H1 (cell line): Measurements from ENCODE around the gene ZBTB16. TPM values are rescaled to one million over a fixed set of nuclear protein-coding genes. Genes with fewer than 3 reads are reported as not detected.

ENCODE experiments used
- CTCF ChIA-PET: fragments of 300-600 bp; sonication (Branson Sonifier 250); formaldehyde crosslinking; loops from one replicate; lab custom pipeline; 2021; ENCODE audit not compliant: partially characterized antibody; lab: Charles Lee
- POLR2A ChIA-PET: fragments of 300-600 bp; sonication (Branson Sonifier 250); formaldehyde crosslinking; loops from one replicate; lab custom pipeline; 2021; ENCODE audit warnings: inconsistent platforms; ENCODE audit not compliant: partially characterized antibody; lab: Charles Lee
- DNase-seq, 2 experiments: peaks; one replicate each; pipeline versions ENCODE4 v3.0.0 to v3.0.0-alpha.2; 2010 to 2022; ENCODE audit warnings: low spot score in 2 of 2, low read depth in 1 of 2, mixed read lengths in 1 of 2
- FAIRE-seq: peaks from 2 replicates; lab custom pipeline; 2011; peaks lifted over from hg19 to GRCh38; lab: Jason Lieb, UNC
- H2AFZ ChIP-seq: 2 replicates; pipeline ENCODE4 v1.8.1; 2012; ENCODE audit warnings: low read length, inconsistent platforms
- H2AK5ac ChIP-seq: 2 replicates; pipeline ENCODE4 v1.6.1; 2013; ENCODE audit warnings: low read depth, low read length
- H2BK120ac ChIP-seq: replicated peaks from 2 replicates; pipeline ENCODE3; 2013; ENCODE audit warnings: low read depth, low read length, inconsistent platforms
- H2BK12ac ChIP-seq: 2 replicates; pipeline ENCODE4 v1.6.1; 2013; ENCODE audit warnings: low read depth, low read length
- H2BK15ac ChIP-seq: 2 replicates; pipeline ENCODE4 v1.6.1; 2013; ENCODE audit warnings: low read length
- H2BK20ac ChIP-seq: 2 replicates; pipeline ENCODE4 v1.6.1; 2013; ENCODE audit warnings: low read length
- H2BK5ac ChIP-seq: 2 replicates; pipeline ENCODE4 v1.6.1; 2013; ENCODE audit warnings: low read depth, low read length
- H3K14ac ChIP-seq: 2 replicates; pipeline ENCODE4 v1.6.1; 2013; ENCODE audit warnings: inconsistent platforms; ENCODE audit not compliant: insufficient read length
- H3K18ac ChIP-seq: 2 replicates; pipeline ENCODE4 v1.6.1; 2013; ENCODE audit warnings: low read length; ENCODE audit errors: extremely low read depth
- H3K23ac ChIP-seq: 2 replicates; pipeline ENCODE4 v1.6.1; 2013; ENCODE audit warnings: inconsistent platforms; ENCODE audit not compliant: insufficient read length
- H3K23me2 ChIP-seq: 2 replicates; pipeline ENCODE4 v1.6.1; 2013; ENCODE audit warnings: low read depth, low read length
- H3K27ac ChIP-seq: 2 replicates; pipeline ENCODE4 v1.6.1; 2011; ENCODE audit warnings: low read depth, low read length, inconsistent platforms
- H3K27me3 ChIP-seq, 4 experiments: replicated peaks in 1 of 4; 1 replicate in 1 of 4; 2 replicates in 3 of 4; pipeline versions ENCODE4 v1.6.1 to v1.8.1; 2011 to 2013; ENCODE audit warnings: low read length in 3 of 4, mild to moderate bottlenecking in 3 of 4, inconsistent platforms in 2 of 4, mixed read lengths in 2 of 4, moderate library complexity in 1 of 4; ENCODE audit not compliant: control insufficient read depth in 3 of 4, insufficient read depth in 3 of 4; ENCODE audit errors: extremely low read depth in 1 of 4
- H3K36me3 ChIP-seq, 4 experiments: 2 replicates each; pipeline versions ENCODE4 v1.6.1 to v1.8.1; 2011 to 2013; ENCODE audit warnings: mild to moderate bottlenecking in 4 of 4, low read length in 3 of 4, moderate library complexity in 2 of 4, control low read depth in 1 of 4, inconsistent platforms in 1 of 4; ENCODE audit not compliant: insufficient read depth in 4 of 4, control insufficient read depth in 2 of 4
- H3K4ac ChIP-seq: replicated peaks from 2 replicates; pipeline ENCODE3; 2013; ENCODE audit warnings: low read length, low read depth, mixed read lengths, inconsistent platforms; ENCODE audit not compliant: insufficient read length
- H3K4me1 ChIP-seq, 4 experiments: replicated peaks in 1 of 4; 1 replicate in 1 of 4; 2 replicates in 3 of 4; pipeline versions ENCODE4 v1.6.1 to v1.8.1; 2011 to 2013; ENCODE audit warnings: low read length in 3 of 4, inconsistent platforms in 2 of 4, mixed read lengths in 1 of 4; ENCODE audit not compliant: insufficient read depth in 4 of 4, control insufficient read depth in 3 of 4
- H3K4me2 ChIP-seq, 2 experiments: 2 replicates each; pipeline versions ENCODE4 v1.6.1 to v1.8.1; 2011 to 2013; ENCODE audit warnings: low read depth in 2 of 2, low read length in 2 of 2, control low read depth in 1 of 2, inconsistent platforms in 1 of 2, mild to moderate bottlenecking in 1 of 2; ENCODE audit not compliant: insufficient read depth in 1 of 2
- H3K4me3 ChIP-seq, 4 experiments: fragments of 200-600, 300-600 bp in 1 of 4; sonication (generic), shearing (Covaris generic), sonication (Bioruptor Twin) in 1 of 4; 2 replicates each; pipeline versions ENCODE4 v1.5.1 to v1.8.1; 2011 to 2016; ENCODE audit warnings: low read length in 4 of 4, low read depth in 3 of 4, control low read depth in 2 of 4, inconsistent platforms in 2 of 4, mild to moderate bottlenecking in 2 of 4, mixed read lengths in 1 of 4, moderate library complexity in 1 of 4; ENCODE audit not compliant: insufficient read depth in 2 of 4; ENCODE audit errors: extremely low read depth in 1 of 4
- H3K56ac ChIP-seq: replicated peaks from 2 replicates; pipeline ENCODE3; 2013; ENCODE audit warnings: low read depth, mild to moderate bottlenecking, mixed read lengths, low read length, inconsistent platforms; ENCODE audit not compliant: insufficient read length
- H3K79me1 ChIP-seq: 2 replicates; pipeline ENCODE4 v1.6.1; 2013; ENCODE audit warnings: low read depth, low read length, control low read depth
- H3K79me2 ChIP-seq, 2 experiments: 2 replicates each; pipeline versions ENCODE4 v1.6.1 to v1.8.1; 2012 to 2013; ENCODE audit warnings: low read length in 2 of 2, mild to moderate bottlenecking in 2 of 2, inconsistent platforms in 1 of 2; ENCODE audit not compliant: insufficient read depth in 2 of 2, control insufficient read depth in 1 of 2
- H3K9ac ChIP-seq, 4 experiments: replicated peaks in 1 of 4; 1 replicate in 1 of 4; 2 replicates in 3 of 4; pipeline versions ENCODE4 v1.6.1 to v1.8.1; 2011 to 2013; ENCODE audit warnings: low read depth in 3 of 4, low read length in 3 of 4, control low read depth in 2 of 4, mild to moderate bottlenecking in 2 of 4, moderate library complexity in 2 of 4, inconsistent platforms in 1 of 4; ENCODE audit errors: extremely low read depth in 1 of 4
- H3K9me3 ChIP-seq, 2 experiments: 2 replicates each; pipeline versions ENCODE4 v1.6.1 to v1.8.1; 2012 to 2013; ENCODE audit warnings: mild to moderate bottlenecking in 2 of 2, moderate library complexity in 2 of 2, control low read depth in 1 of 2, inconsistent platforms in 1 of 2, low read depth in 1 of 2, low read length in 1 of 2, mixed read lengths in 1 of 2; ENCODE audit not compliant: insufficient read depth in 2 of 2
- H4K20me1 ChIP-seq, 2 experiments: replicated peaks in 1 of 2; 2 replicates each; pipeline versions ENCODE3 to v1.8.1; 2011 to 2013; ENCODE audit warnings: inconsistent platforms in 2 of 2, low read length in 2 of 2, mild to moderate bottlenecking in 1 of 2; ENCODE audit not compliant: insufficient read depth in 2 of 2, control insufficient read depth in 1 of 2
- H4K5ac ChIP-seq: 2 replicates; pipeline ENCODE4 v1.6.1; 2013; ENCODE audit warnings: low read length, low read depth, mixed read lengths, inconsistent platforms; ENCODE audit not compliant: insufficient read length
- H4K8ac ChIP-seq: 2 replicates; pipeline ENCODE4 v1.8.0; 2013; ENCODE audit warnings: mild to moderate bottlenecking, moderate library complexity, low read length, inconsistent platforms; ENCODE audit not compliant: insufficient read depth; ENCODE audit errors: extremely low read depth
- H4K91ac ChIP-seq: replicated peaks from 2 replicates; pipeline ENCODE3; 2013; ENCODE audit warnings: low read length, mixed read lengths, inconsistent platforms; ENCODE audit not compliant: insufficient read length
- CEBPB ChIP-seq: IDR thresholded peaks from 2 replicates; pipeline ENCODE4 v1.6.1; 2012; ENCODE audit warnings: low read depth, low read length
- GABPA ChIP-seq: IDR thresholded peaks from 2 replicates; pipeline ENCODE4 v1.6.1; 2011; ENCODE audit warnings: mild to moderate bottlenecking, low read length, moderate library complexity, borderline replicate concordance; ENCODE audit not compliant: insufficient read depth
- HDAC6 ChIP-seq: IDR thresholded peaks from one replicate; pipeline ENCODE4 v1.7.1; 2012; ENCODE audit warnings: low read depth, mild to moderate bottlenecking, inconsistent platforms, low read length, moderate library complexity
- JUN ChIP-seq: IDR thresholded peaks from 2 replicates; pipeline ENCODE4 v1.6.1; 2011; ENCODE audit warnings: low read depth, mild to moderate bottlenecking, improper control_type of control experiment, low read length
- MAFK ChIP-seq: IDR thresholded peaks from 2 replicates; pipeline ENCODE4 v1.6.1; 2012; ENCODE audit warnings: low read depth, mild to moderate bottlenecking, improper control_type of control experiment, low read length
- NANOG ChIP-seq: IDR thresholded peaks from 2 replicates; pipeline ENCODE4 v1.6.1; 2011; ENCODE audit warnings: low read length, low read depth, mild to moderate bottlenecking, inconsistent platforms; ENCODE audit not compliant: insufficient read depth, poor library complexity, severe bottlenecking
- RFX5 ChIP-seq: IDR thresholded peaks from 2 replicates; pipeline ENCODE4 v1.6.1; 2011; ENCODE audit warnings: low read depth, low read length, improper control_type of control experiment, borderline replicate concordance
- SP2 ChIP-seq: IDR thresholded peaks from 2 replicates; pipeline ENCODE4 v1.6.1; 2012; ENCODE audit warnings: mild to moderate bottlenecking, low read length, inconsistent platforms
- TAF7 ChIP-seq: optimal IDR thresholded peaks from 2 replicates; pipeline ENCODE3; 2011; ENCODE audit warnings: low read depth, mild to moderate bottlenecking, inconsistent platforms, low read length, moderate library complexity, borderline replicate concordance
- TBP ChIP-seq: IDR thresholded peaks from 2 replicates; pipeline ENCODE4 v1.6.1; 2011; ENCODE audit warnings: low read depth, low read length, improper control_type of control experiment
- ZNF274 ChIP-seq: IDR thresholded peaks from 2 replicates; pipeline ENCODE4 v1.7.0; 2012; ENCODE audit warnings: low read length, borderline replicate concordance; ENCODE audit errors: extremely low read depth
- WGBS, 2 experiments: shearing (Covaris generic) in 1 of 2; methylation state at CpG; one replicate each; pipeline versions ENCODE4 v1.1.6 to v1.1.7; 2013 to 2015; ENCODE audit warnings: low lambda C conversion rate in 2 of 2, mixed read lengths in 2 of 2, inconsistent platforms in 1 of 2, low coverage in 1 of 2, missing lambda C conversion rate in 1 of 2; ENCODE audit not compliant: insufficient replicate concordance in 2 of 2, insufficient coverage in 1 of 2, insufficient read length in 1 of 2; ENCODE audit errors: extremely low coverage in 1 of 2, missing lambda C conversion rate in 1 of 2; 5-methylcytosine and 5-hydroxymethylcytosine counted together
- polyA plus RNA-seq, 7 experiments: library from polyadenylated mRNA; depleted of rRNA in 3 of 7; stranded (reverse) in 5 of 7; unstranded in 2 of 7; fragments of >200 nt in 5 of 7; fragments of 200-250 nt in 2 of 7; gene quantifications; 1 replicate in 5 of 7; 2 replicates in 1 of 7; 4 replicates in 1 of 7; pipeline versions ENCODE4 v1.2.1 to v1.2.3, GENCODE V29; 2011 to 2013; ENCODE audit warnings: missing spikeins in 2 of 7, mixed read lengths in 2 of 7
- total RNA-seq: library from RNA; stranded (reverse); fragmentation: NEBNext Ultra II Directional; extraction: Animal tissue kit (Norgen Biotek cat#: 25700); gene quantifications from 2 replicates; pipeline ENCODE4 v1.2.1, GENCODE V29; 2021
- TF ChIP-seq, protein P1 (sequence below): IDR thresholded peaks from 2 replicates; pipeline ENCODE4 v1.6.1; 2012; ENCODE audit warnings: inconsistent platforms

The ZBTB16 gene
- total and polyA plus RNA-seq, 2 of the 8 experiments (the other 6 are each of a cell fraction or from before 2014, with no cell fraction given): 0.12 to 0.61 TPM

DNA sequence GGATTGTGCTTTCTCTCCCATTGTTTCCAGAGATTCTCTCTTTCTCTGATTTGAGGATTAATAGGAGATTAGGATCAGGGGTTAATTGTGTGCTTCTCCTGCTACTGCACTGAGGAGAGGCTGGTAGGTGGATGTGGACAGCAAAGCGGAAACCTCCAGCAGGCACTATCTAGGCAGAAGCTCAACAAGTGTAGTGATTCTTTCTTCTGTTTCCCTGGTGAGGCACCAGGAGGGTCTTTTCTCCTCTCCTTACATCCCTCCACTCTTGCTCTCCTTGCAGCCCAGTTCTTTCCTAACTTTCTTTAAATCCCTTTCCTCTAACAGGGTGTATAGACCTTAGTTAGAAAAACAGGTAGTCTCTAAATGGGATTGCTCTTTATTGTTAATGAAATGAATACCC is 1.9 kb upstream of the ZBTB16 start:
- ChIA-PET POLR2A (interaction anchor here (1.4 kb wide), 1 partner anchor 10 kb away, joined by 3 read pairs; no protein-coding TSS in a partner anchor), CTCF (interaction anchor here (0.6 to 3.3 kb wide), 19 partner anchors 8 to 205 kb away, joined by 3 to 19 read pairs (median 4); no protein-coding TSS in a partner anchor)
- H3K27ac ChIP-seq: no peak overlapping the region
- H3K4me3 ChIP-seq: peak overlapping the region in 1 of 4 experiments; percentile 80; a peak in 2 of 8 replicates
- H2AK5ac ChIP-seq: no peak overlapping the region
- H3K4ac ChIP-seq: no peak overlapping the region
- H3K23ac ChIP-seq: no peak overlapping the region
- H3K18ac ChIP-seq: no peak overlapping the region
- no peak overlapping the region for H2AFZ ChIP-seq
- no peak for TF ChIP-seq TBP
- TF ChIP-seq JUN: no peak
- no peak for TF ChIP-seq GABPA
- no peak for TF ChIP-seq TAF7
- TF ChIP-seq, protein P1, sequence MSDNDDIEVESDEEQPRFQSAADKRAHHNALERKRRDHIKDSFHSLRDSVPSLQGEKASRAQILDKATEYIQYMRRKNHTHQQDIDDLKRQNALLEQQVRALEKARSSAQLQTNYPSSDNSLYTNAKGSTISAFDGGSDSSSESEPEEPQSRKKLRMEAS: no peak
- no peak for TF ChIP-seq CEBPB
- no peak for TF ChIP-seq HDAC6
- no peak for TF ChIP-seq ZNF274
- no peak for TF ChIP-seq NANOG
- TF ChIP-seq SP2: no peak
- no peak for TF ChIP-seq MAFK
- no peak for TF ChIP-seq RFX5
- no peak overlapping the region for H4K5ac ChIP-seq
- FAIRE-seq (no peak), DNase-seq (no peak)
- H2BK12ac ChIP-seq: no peak overlapping the region
- no peak overlapping the region for H3K14ac ChIP-seq
- peaks cover 0 to 24% (median 12%) of the 10 kb centered on the region in 4 experiments; a peak in 6 of 7 replicates for H3K4me1 ChIP-seq
- no peaks in the 10 kb centered on the region for H3K9me3 ChIP-seq
- H3K9ac ChIP-seq: no peak overlapping the region
- H2BK15ac ChIP-seq: no peak overlapping the region
- no peak overlapping the region for H2BK20ac ChIP-seq
- WGBS, 2 experiments: 92% methylated on average over 1 of the region's 1 CpG; no CpG with 5 or more reads in 1 of the 2 experiments
- H3K79me2 ChIP-seq: no peaks in the 10 kb centered on the region
- H3K79me1 ChIP-seq: no peaks in the 10 kb centered on the region
- no peaks in the 10 kb centered on the region; a peak in 1 of 8 replicates for H3K36me3 ChIP-seq
- no peak overlapping the region for H3K56ac ChIP-seq
- H4K91ac ChIP-seq: no peak overlapping the region
- H2BK5ac ChIP-seq: no peak overlapping the region
- peaks cover 47 to 69% (median 63%) of the 10 kb centered on the region in 4 experiments for H3K27me3 ChIP-seq
- no peak overlapping the region for H2BK120ac ChIP-seq
- peaks cover 0 to 5% of the 10 kb centered on the region in 2 experiments for H4K20me1 ChIP-seq
- H3K23me2 ChIP-seq: peaks cover 28% of the 10 kb centered on the region; the same call in 1 of the 2 replicates
- no peak overlapping the region for H4K8ac ChIP-seq
- H3K4me2 ChIP-seq: peak overlapping the region; percentile 74 to 79; a peak in 3 of 4 replicates
